ENCODE data around the gene RNASE1. TPM values are rescaled to one million over a fixed set of nuclear protein-coding genes. Genes with fewer than 3 reads are reported as not detected.
A peak's percentile ranks its signal among the peaks of the same experiment; 100 is the strongest.
"Not testable (repeated sequence)": the region's sequence is repeated elsewhere in the genome, so short reads cannot be mapped to it uniquely, and the experiment has no call there.

The RNASE1 gene
- total RNA-seq, 6 experiments from 2014 or later: not detected

- Mint-ChIP-seq H3K4me3 (no peak overlapping the region), H3K27ac (no peak overlapping the region)
Measured at GRCh38 chr14:20827326-20827725, 24.7 kb upstream of the RNASE1 start.

DNA sequence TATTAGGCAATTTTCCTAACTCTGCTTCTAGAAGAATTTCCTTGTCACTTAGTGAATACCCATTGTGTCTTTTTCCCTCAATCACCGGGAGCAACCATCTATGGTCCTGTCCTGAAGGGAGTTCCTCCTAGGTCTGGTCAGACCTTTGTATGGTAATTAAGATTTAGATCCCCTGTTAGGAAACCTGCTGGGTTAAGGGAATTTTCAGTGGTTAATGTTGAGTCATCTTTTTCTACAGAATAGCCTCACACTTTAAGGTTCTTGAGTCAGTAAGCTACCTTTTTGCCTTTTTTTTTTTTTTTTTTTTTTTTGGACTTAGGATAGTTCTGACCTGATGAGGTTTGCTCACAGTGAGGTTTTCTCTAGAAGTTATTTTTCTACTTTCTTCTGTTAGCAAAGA is 24.0 kb upstream of the RNASE1 start:
- DNase-seq; H3K4me3 Mint-ChIP-seq; H3K27ac Mint-ChIP-seq; H3K9me3 Mint-ChIP-seq; H3K36me3 Mint-ChIP-seq (ENCODE audit: low read depth); H3K4me1 Mint-ChIP-seq (ENCODE audit: low read depth); H3K27me3 Mint-ChIP-seq (ENCODE audit: insufficient read depth): not testable (repeated sequence)

More at GRCh38 chr14:20827326-20827725, 24.7 kb upstream of the RNASE1 start:
- no peak for TF ChIP-seq CTCF (IDR thresholded peaks at IDR 0.05)
- H3K4me1 Mint-ChIP-seq (ENCODE audit: low read depth): no peaks in the 10 kb centered on the region
- H3K27me3 Mint-ChIP-seq (ENCODE audit: insufficient read depth): peaks cover 3% of the 10 kb centered on the region
- H3K9me3 Mint-ChIP-seq: no peaks in the 10 kb centered on the region
- H3K36me3 Mint-ChIP-seq (ENCODE audit: low read depth): no peaks in the 10 kb centered on the region
- no peak for DNase-seq

- no peak for DNase-seq
- Mint-ChIP-seq H3K27ac (no peak overlapping the region), H3K36me3 (ENCODE audit: low read depth) (no peaks in the 10 kb centered on the region), H3K27me3 (ENCODE audit: insufficient read depth) (peaks cover 14% of the 10 kb centered on the region), H3K4me3 (no peak overlapping the region), H3K4me1 (ENCODE audit: low read depth) (no peaks in the 10 kb centered on the region), H3K9me3 (no peaks in the 10 kb centered on the region)
- no peak for TF ChIP-seq CTCF (IDR thresholded peaks at IDR 0.05)
Measured at GRCh38 chr14:20823859-20824258, 21.2 kb upstream of the RNASE1 start.

DNA sequence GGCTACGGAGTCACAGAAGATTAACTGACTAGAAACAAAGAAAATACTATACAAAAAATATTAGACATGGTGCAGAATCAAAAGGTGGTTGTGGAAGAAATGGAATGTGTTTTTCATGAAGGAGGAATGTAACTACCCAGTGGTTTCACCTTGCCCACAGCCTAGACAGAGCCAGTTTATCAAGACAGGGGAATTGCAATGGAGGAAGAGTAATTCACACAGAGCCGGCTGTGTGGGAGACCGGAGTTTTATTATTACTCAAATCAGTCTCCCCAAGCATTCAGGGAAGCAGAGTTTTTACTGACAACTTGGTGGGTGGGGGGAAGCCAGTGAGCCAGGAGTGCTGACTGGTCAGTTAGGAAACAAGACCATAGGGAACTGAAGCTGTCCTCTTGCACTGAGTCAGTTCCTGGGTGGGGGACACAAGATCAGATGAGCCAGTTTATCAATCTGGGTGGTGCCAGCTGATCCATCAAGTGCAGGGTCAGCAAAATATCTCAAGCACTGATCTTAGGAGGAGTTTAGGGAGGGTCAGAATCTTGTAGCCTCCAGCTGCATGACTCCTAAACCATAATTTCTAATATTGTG is 19.0 kb upstream of the RNASE1 start:
- not testable (repeated sequence) for H3K9me3 Mint-ChIP-seq; H3K27ac Mint-ChIP-seq; H3K36me3 Mint-ChIP-seq (ENCODE audit: low read depth)

GRCh38 chr14:20820063-20820904 is 17.6 kb upstream of the RNASE1 start:
- no peaks in the 10 kb centered on the region for H3K9me3 Mint-ChIP-seq
- TF ChIP-seq CTCF (IDR thresholded peaks at IDR 0.05): no peak
- peaks cover 22% of the 10 kb centered on the region for H3K27me3 Mint-ChIP-seq (ENCODE audit: insufficient read depth)
- H3K27ac Mint-ChIP-seq: no peak overlapping the region
- no peaks in the 10 kb centered on the region for H3K36me3 Mint-ChIP-seq (ENCODE audit: low read depth)
- no peak for DNase-seq
- H3K4me1 Mint-ChIP-seq (ENCODE audit: low read depth): no peaks in the 10 kb centered on the region
- no peak overlapping the region for H3K4me3 Mint-ChIP-seq

More for the DNA sequence above, 19.0 kb upstream of the RNASE1 start:
- not testable (repeated sequence) for DNase-seq; H3K4me1 Mint-ChIP-seq (ENCODE audit: low read depth); H3K4me3 Mint-ChIP-seq
- H3K27me3 Mint-ChIP-seq (ENCODE audit: insufficient read depth): peaks cover 15% of the 10 kb centered on the region; the same call in 1 of the 2 replicates

- TF ChIP-seq CTCF (IDR thresholded peaks at IDR 0.05): peak; percentile 23; the same call in 1 of the 2 replicates
- H3K4me1 Mint-ChIP-seq (ENCODE audit: low read depth): no peaks in the 10 kb centered on the region
- H3K36me3 Mint-ChIP-seq (ENCODE audit: low read depth): no peaks in the 10 kb centered on the region
- no peak overlapping the region for H3K4me3 Mint-ChIP-seq
- H3K27ac Mint-ChIP-seq: no peak overlapping the region
- H3K27me3 Mint-ChIP-seq (ENCODE audit: insufficient read depth): peaks cover 23% of the 10 kb centered on the region
- no peaks in the 10 kb centered on the region for H3K9me3 Mint-ChIP-seq
- no peak for DNase-seq
Measured at GRCh38 chr14:20818861-20819260, 16.2 kb upstream of the RNASE1 start.

DNA sequence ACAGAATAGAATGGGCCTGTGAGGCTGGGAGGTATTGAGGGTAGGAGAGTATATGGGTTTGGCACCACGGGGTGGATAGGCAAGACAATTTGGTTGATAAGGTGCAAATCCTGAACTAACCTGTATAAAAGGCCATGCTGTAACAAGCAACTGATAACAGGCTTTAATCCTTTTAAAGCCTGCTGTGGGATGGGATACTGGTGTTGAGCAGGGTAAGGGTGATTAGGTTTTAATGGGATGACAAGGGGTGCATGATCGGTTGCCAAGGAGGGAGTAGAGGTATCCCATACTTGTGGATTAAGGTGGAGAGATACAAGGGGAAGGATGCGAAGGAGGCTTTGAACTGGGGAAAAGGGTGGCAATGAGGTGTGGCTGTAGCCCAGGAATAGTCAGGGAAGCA is 13.3 kb upstream of the RNASE1 start:
- H3K9me3 Mint-ChIP-seq; H3K4me1 Mint-ChIP-seq (ENCODE audit: low read depth); H3K27ac Mint-ChIP-seq; H3K36me3 Mint-ChIP-seq (ENCODE audit: low read depth); H3K4me3 Mint-ChIP-seq; DNase-seq: not testable (repeated sequence)
- H3K27me3 Mint-ChIP-seq (ENCODE audit: insufficient read depth): peaks cover 37% of the 10 kb centered on the region

Data from HFFc6 (cell line).